Osteocyte (in vitro differentiated cells): ENCODE data around the gene GLT6D1. TPM values are rescaled to one million over a fixed set of nuclear protein-coding genes. Genes with fewer than 3 reads are reported as not detected.

Experiments
- DNase-seq: peaks from one replicate; pipeline ENCODE4 v3.0.0; 2021; ENCODE audit warnings: mixed read lengths; ENCODE audit not compliant: unreplicated experiment; ENCODE audit errors: extremely low spot score
- H3K27ac Mint-ChIP-seq: one replicate; pipeline ENCODE4 v1.8.0; 2021; ENCODE audit warnings: mild to moderate bottlenecking, mixed read lengths; ENCODE audit not compliant: unreplicated experiment
- H3K27me3 Mint-ChIP-seq: one replicate; pipeline ENCODE4 v1.8.0; 2021; ENCODE audit warnings: mixed read lengths; ENCODE audit not compliant: unreplicated experiment
- H3K36me3 Mint-ChIP-seq: one replicate; pipeline ENCODE4 v1.8.0; 2021; ENCODE audit warnings: mixed read lengths; ENCODE audit not compliant: unreplicated experiment
- H3K4me1 Mint-ChIP-seq: one replicate; pipeline ENCODE4 v1.8.0; 2021; ENCODE audit warnings: mixed read lengths; ENCODE audit not compliant: unreplicated experiment
- H3K4me3 Mint-ChIP-seq: one replicate; pipeline ENCODE4 v1.8.0; 2021; ENCODE audit warnings: mild to moderate bottlenecking, moderate library complexity, mixed read lengths; ENCODE audit not compliant: unreplicated experiment
- H3K9me3 Mint-ChIP-seq: one replicate; pipeline ENCODE4 v1.8.0; 2021; ENCODE audit warnings: mixed read lengths; ENCODE audit not compliant: unreplicated experiment
- total RNA-seq: library from RNA; stranded (reverse); gene quantifications from 2 replicates; pipeline ENCODE4 v1.2.1, GENCODE V29; 2021
- TF ChIP-seq, protein P1 (sequence below): fragments of 200-600 bp; sonication (generic); IDR thresholded peaks from 2 replicates; pipeline ENCODE4 v1.5.0; 2021; ENCODE audit warnings: antibody characterized with exemption, mild to moderate bottlenecking, moderate library complexity

Gene GLT6D1
- total RNA-seq, 1 donor from 2014 or later, result not detected

DNA sequence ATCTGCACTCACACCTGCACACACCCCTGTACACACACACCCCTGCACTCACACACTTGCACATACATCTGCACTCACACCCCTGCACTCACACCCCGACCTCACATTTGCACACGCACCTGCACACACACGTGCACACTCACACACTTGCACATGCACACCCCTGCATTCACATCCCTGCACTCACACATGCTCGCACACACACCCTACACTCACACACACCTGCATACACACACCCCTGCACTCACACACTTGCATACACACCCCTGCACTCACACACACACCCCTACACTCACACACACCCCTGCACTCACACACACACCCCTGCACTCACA is 27.5 kb downstream of the GLT6D1 start:
- no peaks in the 10 kb centered on the region for H3K27me3 Mint-ChIP-seq
- H3K4me1 Mint-ChIP-seq, result no peaks in the 10 kb centered on the region
- peak; percentile 19 for DNase-seq
- no peaks in the 10 kb centered on the region for H3K36me3 Mint-ChIP-seq
- H3K9me3 Mint-ChIP-seq, result no peaks in the 10 kb centered on the region
- TF ChIP-seq, protein P1, sequence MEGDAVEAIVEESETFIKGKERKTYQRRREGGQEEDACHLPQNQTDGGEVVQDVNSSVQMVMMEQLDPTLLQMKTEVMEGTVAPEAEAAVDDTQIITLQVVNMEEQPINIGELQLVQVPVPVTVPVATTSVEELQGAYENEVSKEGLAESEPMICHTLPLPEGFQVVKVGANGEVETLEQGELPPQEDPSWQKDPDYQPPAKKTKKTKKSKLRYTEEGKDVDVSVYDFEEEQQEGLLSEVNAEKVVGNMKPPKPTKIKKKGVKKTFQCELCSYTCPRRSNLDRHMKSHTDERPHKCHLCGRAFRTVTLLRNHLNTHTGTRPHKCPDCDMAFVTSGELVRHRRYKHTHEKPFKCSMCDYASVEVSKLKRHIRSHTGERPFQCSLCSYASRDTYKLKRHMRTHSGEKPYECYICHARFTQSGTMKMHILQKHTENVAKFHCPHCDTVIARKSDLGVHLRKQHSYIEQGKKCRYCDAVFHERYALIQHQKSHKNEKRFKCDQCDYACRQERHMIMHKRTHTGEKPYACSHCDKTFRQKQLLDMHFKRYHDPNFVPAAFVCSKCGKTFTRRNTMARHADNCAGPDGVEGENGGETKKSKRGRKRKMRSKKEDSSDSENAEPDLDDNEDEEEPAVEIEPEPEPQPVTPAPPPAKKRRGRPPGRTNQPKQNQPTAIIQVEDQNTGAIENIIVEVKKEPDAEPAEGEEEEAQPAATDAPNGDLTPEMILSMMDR, result no peak
- H3K27ac Mint-ChIP-seq, result no peak overlapping the region
- H3K4me3 Mint-ChIP-seq, result no peak overlapping the region

DNA sequence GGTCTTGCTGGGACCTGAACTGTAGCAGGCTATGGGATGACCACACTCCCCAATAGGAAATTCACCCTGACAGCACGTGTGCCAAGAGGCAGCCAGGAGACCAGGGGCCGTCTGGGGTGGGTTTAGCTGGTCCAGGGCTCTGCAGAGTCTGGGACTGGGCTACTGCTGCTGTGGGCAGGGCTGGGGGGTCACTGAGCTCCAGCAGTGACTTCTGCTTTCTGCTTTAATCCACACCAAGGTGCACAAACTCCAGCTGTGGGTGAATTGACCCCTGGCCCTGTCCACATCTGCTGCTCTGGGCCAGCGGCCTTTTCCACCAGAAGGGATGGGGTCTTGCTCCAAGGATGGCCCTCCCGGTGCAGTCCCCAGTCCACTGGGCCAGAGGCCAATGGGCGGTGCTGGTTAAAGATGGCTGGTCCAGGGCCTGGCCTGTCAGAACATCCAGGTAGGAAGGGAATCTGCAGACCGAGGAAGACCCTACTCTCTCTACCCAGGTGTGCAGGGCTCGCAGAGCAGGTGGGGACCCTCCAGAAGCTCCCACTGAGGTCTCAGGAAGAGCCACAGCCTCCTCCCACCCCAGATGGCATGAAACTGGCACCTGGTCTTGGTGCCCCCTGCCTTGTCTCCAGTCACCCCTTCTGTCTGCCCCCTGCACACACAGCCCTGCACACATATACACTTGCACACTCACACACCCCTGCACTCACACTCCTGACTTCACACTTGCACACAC is 28.0 kb downstream of the GLT6D1 start:
- no peak overlapping the region for H3K27ac Mint-ChIP-seq
- TF ChIP-seq, protein P1, result no peak
- no peaks in the 10 kb centered on the region for H3K36me3 Mint-ChIP-seq
- DNase-seq, result peak; percentile 75
- no peaks in the 10 kb centered on the region for H3K27me3 Mint-ChIP-seq
- H3K4me3 Mint-ChIP-seq, result no peak overlapping the region
- H3K9me3 Mint-ChIP-seq, result no peaks in the 10 kb centered on the region
- H3K4me1 Mint-ChIP-seq, result no peaks in the 10 kb centered on the region

DNA sequence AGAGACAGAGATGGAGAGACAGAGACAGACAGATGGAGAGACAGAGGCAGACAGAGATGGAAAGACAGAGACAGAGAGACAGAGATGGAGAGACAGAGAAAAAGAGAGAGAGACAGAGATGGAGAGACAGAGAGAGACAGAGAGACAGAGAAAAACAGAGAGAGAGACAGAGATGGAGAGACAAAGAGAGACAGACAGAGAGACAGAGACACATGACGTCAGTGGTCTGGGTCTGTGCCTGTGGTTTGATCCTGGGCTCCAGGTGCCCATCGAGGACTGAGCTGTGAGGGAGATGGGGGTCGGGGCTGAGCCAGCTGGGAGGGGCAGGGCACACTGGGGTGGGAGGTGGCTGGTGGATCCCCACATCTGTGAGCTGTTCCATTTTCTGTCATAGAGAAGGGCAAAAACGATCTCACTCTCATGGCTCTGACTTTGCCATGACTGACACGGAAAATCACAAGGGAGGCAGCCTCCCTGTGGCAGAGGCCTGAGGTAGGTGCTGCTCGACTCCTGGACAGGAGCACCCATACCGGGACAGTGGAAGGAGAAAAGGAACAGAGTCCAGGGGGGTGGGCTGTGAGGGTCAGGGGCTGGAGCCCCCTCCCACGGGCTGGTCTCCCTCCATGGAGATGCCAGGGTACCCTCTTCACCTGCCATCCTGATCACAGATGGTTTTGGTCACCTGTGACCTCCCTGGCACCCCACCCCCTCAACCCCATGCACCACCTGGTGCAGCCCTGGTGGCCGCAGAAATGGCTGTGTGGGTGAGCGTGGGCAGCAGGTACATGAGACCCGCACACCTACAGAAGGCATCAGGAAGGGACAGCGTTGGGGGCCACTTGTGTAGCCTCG is 28.8 kb downstream of the GLT6D1 start:
- Mint-ChIP-seq H3K27ac (no peak overlapping the region), H3K9me3 (no peaks in the 10 kb centered on the region), H3K4me3 (no peak overlapping the region), H3K27me3 (no peaks in the 10 kb centered on the region), H3K4me1 (no peaks in the 10 kb centered on the region), H3K36me3 (no peaks in the 10 kb centered on the region)
- DNase-seq, result peak; percentile 73
- TF ChIP-seq, protein P1, result no peak

- Mint-ChIP-seq H3K4me1 (no peaks in the 10 kb centered on the region), H3K27me3 (no peaks in the 10 kb centered on the region), H3K27ac (no peak overlapping the region), H3K36me3 (no peaks in the 10 kb centered on the region), H3K4me3 (no peak overlapping the region), H3K9me3 (no peaks in the 10 kb centered on the region)
- DNase-seq, result peak; percentile 73
- TF ChIP-seq, protein P1, result no peak
Measured at GRCh38 chr9:135609366-135609955, 29.9 kb downstream of the GLT6D1 start.

DNA sequence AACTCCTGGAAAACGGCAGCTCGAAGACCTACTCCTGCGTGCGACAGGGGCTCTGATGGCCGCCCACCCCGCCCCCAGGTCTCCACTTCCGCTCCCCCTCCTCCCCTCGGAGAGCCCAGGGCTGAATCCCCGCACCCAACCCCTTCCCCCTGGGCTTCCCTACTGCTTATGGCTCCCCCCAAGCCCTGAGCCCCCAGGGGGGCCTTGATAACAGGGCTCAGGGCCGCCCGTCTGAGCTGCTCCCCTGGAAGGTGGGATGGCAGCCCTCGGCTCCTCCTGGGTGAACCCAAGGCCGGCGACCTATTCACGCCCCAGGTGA is 30.4 kb downstream of the GLT6D1 start:
- H3K9me3 Mint-ChIP-seq, result no peaks in the 10 kb centered on the region
- H3K27me3 Mint-ChIP-seq, result no peaks in the 10 kb centered on the region
- TF ChIP-seq, protein P1, result no peak
- no peaks in the 10 kb centered on the region for H3K36me3 Mint-ChIP-seq
- H3K4me1 Mint-ChIP-seq, result no peaks in the 10 kb centered on the region
- DNase-seq, result no peak
- no peak overlapping the region for H3K4me3 Mint-ChIP-seq
- no peak overlapping the region for H3K27ac Mint-ChIP-seq
